GM12872 (cell line): ENCODE data around the gene PLA2G1B.

Experiments
- CTCF ChIP-seq: IDR thresholded peaks from 3 replicates; pipeline ENCODE4 v1.5.1; 2011; ENCODE audit warnings: low read depth, mild to moderate bottlenecking, low read length, moderate library complexity; ENCODE audit not compliant: insufficient read depth

The PLA2G1B gene

DNA sequence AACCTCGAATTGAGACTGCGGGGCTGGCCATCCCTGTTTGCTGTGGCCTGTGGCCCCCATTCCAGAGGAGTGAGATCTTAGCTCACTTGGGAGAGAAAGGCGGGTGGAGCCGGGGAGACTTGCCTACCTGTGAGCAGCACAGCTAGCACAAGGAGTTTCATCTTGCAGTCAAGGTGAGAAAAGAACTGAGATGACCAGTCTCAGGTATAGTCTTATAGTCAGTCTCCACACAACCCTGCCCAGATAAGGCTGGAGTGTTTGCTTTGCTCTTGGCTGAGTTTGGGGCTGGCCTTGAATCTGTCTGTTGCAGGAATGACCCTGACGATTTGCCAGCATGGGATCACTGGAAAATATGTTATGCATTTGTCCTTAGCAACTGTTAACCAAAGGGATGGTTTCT, at the start of gene PLA2G1B:
PLA2G1B (minus strand) TSS at position 187 of the 400 bp plus-strand sequence; CDS start at position 161, 26 bp downstream.
- TF ChIP-seq CTCF = no peak

DNA sequence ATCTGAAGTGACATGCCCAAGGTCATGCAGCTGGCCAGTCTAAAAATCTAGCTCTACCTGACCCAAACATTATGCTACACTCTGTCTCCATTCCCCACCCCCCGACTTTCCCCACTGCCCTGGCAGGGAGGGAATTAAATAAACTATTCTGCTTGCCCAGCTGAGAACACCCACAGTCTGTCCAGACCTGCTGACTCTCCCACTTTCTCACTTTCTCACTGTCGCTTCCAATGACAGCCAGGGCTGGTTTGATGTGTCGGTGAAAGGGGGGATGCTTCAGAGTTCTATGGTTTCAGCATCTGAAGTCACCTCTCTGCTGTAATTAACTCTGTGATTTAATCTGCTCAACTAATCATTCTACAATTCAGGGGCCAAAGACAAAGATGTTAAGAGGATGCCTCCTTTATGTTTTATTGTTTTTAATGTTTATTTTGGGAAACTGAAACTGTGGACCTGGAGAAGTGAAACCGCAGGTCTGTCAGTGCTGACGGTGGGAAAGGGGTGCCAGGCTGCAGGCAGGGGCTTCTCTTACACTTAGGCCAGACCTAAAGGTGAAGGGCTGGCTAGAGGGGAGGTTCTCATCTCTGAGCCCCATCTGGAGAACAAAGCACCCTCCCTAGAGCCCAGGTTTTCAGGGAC, 49.5 kb upstream of the PLA2G1B start:
- TF ChIP-seq CTCF = no peak

DNA sequence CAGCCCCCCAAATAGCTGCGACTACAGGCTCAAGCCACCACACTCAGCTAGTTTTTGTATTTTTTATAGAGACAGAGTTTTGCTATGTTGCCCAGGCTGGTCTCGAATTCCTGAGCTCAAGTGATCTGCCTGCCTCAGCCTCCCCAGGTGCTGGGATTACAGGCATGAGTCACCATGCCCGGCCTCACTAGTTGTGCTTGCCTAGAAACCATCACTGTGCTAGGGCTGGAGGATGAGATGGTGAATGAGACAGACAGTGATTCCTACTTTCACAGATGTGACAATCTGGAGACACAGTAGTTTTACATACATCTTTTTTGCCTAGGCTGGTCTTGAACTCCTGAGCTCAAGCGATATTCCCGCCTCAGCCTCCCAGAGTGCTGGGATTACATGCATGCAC, 48.8 kb upstream of the PLA2G1B start:
- no peak for TF ChIP-seq CTCF

- TF ChIP-seq CTCF = no peak
Observed at GRCh38 chr12:120376009-120376408, 48.4 kb upstream of the PLA2G1B start.

DNA sequence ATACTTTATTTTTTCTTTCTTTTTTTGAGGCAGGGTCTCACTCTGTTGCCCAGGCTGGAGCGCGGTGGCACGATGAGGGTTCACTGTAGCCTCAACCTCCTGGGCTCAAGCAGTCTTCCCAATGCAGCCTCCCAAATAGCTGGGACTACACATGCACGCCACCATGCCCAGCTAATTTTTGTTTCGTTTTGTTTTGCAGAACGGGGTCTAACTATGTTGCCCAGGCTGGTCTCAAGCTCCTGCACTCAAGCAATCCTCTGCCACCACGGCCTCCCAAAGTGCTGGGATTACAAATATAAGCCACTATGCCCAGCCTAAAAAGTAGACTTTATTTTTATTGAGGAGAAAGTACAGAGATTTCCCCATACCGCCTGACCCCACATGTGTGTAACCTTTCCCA, 46.1 kb upstream of the PLA2G1B start:
- no peak for TF ChIP-seq CTCF

DNA sequence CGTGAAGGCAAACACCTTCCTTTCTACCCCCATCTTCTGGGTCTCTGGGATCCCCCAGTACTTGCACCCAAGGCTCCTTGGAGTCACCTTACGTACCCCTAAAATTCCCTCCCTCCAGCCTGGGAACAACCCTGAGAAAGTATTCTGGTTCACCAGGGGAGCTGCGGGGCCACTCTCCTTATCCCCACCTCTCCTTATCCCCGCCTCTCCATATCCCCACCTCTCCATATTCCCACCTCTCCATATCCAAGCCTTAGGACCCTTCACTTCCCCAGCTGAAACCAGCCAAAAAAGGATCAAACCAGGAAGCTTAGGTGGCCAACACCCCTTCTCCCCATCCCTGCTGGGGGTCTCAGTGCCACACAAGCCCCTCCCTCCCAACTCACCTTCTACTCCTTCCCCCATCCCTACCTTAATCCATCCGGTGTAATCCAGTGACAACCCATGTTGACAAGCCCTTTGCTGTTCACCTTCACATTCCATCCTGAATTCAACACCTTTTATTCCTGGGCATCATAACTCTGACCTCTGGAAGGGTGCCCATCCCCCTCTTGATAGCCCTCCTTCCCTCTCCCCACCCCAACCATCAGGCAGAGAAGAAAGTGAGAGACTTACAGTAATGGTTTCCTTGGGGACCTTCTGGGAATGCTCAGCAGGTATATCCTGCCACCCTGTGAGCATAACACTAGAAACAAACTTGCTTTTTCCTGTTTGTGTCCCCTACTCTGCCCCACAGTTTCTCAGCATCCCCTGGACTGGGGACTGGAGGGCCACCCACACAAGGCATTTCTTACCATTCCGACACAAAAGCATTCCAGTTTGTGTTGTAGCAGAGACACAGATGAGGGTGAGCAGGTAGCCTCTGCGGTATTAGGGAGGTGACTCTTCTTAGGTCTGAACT, 43.0 kb upstream of the PLA2G1B start:
- no peak for TF ChIP-seq CTCF

DNA sequence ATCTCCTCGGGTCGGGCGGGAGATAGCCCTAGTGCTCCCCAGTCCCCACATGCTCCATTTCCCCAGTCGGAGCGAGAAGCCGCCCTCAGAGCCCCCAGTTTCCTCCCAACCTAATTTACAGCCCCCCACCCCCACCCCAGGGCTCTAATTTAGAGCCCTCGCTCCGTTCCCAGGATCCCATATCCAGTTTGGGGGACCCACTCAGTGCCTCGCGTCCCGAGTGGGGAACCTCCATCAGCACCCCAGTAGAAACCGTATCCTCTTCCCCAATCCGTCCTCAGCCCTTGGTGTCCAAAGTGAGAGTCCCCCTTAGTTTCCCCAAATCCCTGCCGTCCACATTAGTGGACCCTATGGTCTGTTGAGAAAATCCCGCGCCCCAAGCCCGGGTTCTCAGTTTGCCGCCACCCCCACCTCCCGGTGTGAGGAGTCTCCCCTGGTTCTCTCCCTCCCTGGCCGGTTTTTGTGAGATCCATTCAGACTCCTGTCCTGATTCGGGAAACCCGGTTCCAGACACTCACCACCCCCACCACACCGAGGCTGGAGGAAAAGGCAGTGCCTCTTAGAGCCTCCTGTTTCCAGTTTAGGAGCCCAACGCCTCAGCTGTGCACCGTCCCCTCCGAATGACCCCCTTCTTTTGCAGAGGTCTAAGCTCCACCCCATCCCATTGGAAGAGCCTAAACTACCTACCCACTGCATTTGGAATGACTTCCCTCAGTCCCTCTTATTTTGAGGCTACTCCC, 42.2 kb upstream of the PLA2G1B start:
- TF ChIP-seq CTCF = no peak
